Activated B cell treated with CpG ODN at 0.5 μM for 24 hours (primary cell): ENCODE results near the gene CDC7. TPM values are rescaled to one million over a fixed set of nuclear protein-coding genes. Genes with fewer than 3 reads are reported as not detected.

Source experiments
- ATAC-seq: fragments of 200-7000 bp; cut with Tn5 transposase; one replicate; pipeline ENCODE4 v1.10.0; 2021; ENCODE audit warnings: low read depth, mild to moderate bottlenecking, moderate library complexity
- CTCF ChIA-PET: fragments of 350-600 bp; sonication (Branson Sonifier 250); formaldehyde crosslinking; loops from one replicate; lab custom pipeline; 2021; ENCODE audit warnings: antibody characterized with exemption; lab: Charles Lee
- POLR2A ChIA-PET: fragments of 350-600 bp; sonication (Branson Sonifier 250); formaldehyde crosslinking; loops from one replicate; lab custom pipeline; 2021; ENCODE audit warnings: antibody characterized with exemption; lab: Charles Lee
- DNase-seq: peaks from one replicate; pipeline ENCODE4 v3.0.0; 2022
- H3K27ac Mint-ChIP-seq: one replicate; pipeline ENCODE4 v1.8.0; 2020; ENCODE audit warnings: mixed read lengths
- H3K27me3 Mint-ChIP-seq: one replicate; pipeline ENCODE4 v1.8.0; 2021; ENCODE audit warnings: mixed read lengths
- H3K36me3 Mint-ChIP-seq: one replicate; pipeline ENCODE4 v1.8.0; 2021; ENCODE audit warnings: low read depth, mixed read lengths
- H3K4me1 Mint-ChIP-seq: one replicate; pipeline ENCODE4 v1.8.0; 2021; ENCODE audit warnings: mixed read lengths
- H3K4me3 Mint-ChIP-seq: one replicate; pipeline ENCODE4 v1.8.0; 2020; ENCODE audit warnings: mild to moderate bottlenecking, mixed read lengths
- H3K9me3 Mint-ChIP-seq: one replicate; pipeline ENCODE4 v1.8.0; 2020; ENCODE audit warnings: mixed read lengths
- intact Hi-C: fragments of 100-400 bp; cut with micrococcal nuclease; formaldehyde crosslinking; loops from one replicate; pipeline ENCODE4 v1.15.1; 2024
- total RNA-seq: library from RNA; stranded (reverse); gene quantifications from 2 replicates; pipeline ENCODE4 v1.2.3, GENCODE V29; 2022
- TF ChIP-seq, protein P1 (sequence below): fragments of 200-600 bp; IDR thresholded peaks from one replicate; pipeline ENCODE4 v1.8.0; 2022; ENCODE audit warnings: antibody characterized with exemption, mild to moderate bottlenecking

CDC7 gene
- total RNA-seq, 1 donor from 2014 or later, result 7.3 TPM

DNA sequence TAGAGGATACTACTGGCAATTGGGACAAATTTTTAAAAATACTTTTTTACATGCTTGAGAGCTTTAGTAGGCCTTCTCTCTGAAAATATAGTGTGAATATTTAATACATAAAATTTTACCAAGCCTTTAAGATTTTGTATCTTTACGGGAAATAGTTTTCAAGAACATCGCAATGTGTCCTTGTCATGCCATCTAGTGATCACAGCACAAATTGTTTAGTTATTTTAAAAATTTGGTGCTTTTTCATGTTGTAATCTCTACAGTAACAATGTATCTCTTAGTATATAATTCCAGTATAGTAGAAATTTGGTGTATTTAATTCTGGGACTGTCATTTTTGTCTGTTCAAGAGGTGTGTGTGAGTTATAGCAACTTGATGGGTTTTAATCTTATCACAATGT is 6.7 kb downstream of the CDC7 start:
- intact Hi-C loops, result loop anchor here (10.0 kb wide), 1 partner anchor 653 kb away; no protein-coding TSS in a partner anchor
- POLR2A ChIA-PET, result no interaction called here
- no peak overlapping the region for H3K4me3 Mint-ChIP-seq

DNA sequence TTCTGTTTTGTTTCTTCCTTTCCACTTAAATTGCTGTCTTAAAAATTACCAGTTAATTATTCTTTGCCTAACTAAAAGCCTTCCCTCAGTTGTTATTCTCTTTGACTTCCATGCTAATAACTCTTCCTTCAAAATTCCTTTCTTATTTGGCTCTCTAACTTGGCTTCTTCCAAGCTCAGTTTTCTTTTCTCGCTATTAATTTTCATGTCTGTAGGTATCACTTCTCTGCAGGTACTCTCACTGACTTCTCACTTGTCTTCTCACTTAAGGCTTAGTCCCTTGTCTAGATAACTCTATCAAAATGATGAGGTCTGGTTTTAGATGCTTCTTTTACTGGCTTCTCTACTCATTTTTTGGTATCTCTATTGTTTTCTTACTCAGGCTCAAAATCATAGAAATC is 10.1 kb downstream of the CDC7 start:
- ATAC-seq (no peak), DNase-seq (no peak)
- intact Hi-C loops, result loop anchor here (1.0 kb wide), 1 partner anchor 417 kb away; no protein-coding TSS in a partner anchor
- ChIA-PET POLR2A (no interaction called here), CTCF (no interaction called here)
- Mint-ChIP-seq H3K4me3 (no peak overlapping the region), H3K36me3 (peaks cover 27% of the 10 kb centered on the region), H3K27me3 (no peaks in the 10 kb centered on the region), H3K9me3 (no peaks in the 10 kb centered on the region), H3K4me1 (no peaks in the 10 kb centered on the region), H3K27ac (no peak overlapping the region)
- TF ChIP-seq, protein P1, sequence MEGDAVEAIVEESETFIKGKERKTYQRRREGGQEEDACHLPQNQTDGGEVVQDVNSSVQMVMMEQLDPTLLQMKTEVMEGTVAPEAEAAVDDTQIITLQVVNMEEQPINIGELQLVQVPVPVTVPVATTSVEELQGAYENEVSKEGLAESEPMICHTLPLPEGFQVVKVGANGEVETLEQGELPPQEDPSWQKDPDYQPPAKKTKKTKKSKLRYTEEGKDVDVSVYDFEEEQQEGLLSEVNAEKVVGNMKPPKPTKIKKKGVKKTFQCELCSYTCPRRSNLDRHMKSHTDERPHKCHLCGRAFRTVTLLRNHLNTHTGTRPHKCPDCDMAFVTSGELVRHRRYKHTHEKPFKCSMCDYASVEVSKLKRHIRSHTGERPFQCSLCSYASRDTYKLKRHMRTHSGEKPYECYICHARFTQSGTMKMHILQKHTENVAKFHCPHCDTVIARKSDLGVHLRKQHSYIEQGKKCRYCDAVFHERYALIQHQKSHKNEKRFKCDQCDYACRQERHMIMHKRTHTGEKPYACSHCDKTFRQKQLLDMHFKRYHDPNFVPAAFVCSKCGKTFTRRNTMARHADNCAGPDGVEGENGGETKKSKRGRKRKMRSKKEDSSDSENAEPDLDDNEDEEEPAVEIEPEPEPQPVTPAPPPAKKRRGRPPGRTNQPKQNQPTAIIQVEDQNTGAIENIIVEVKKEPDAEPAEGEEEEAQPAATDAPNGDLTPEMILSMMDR, result no peak

More for the DNA sequence above, 6.7 kb downstream of the CDC7 start:
- CTCF ChIA-PET, result no interaction called here
- Mint-ChIP-seq H3K9me3 (no peaks in the 10 kb centered on the region), H3K27me3 (no peaks in the 10 kb centered on the region), H3K4me1 (peaks cover 5% of the 10 kb centered on the region), H3K27ac (no peak overlapping the region), H3K36me3 (peaks cover 9% of the 10 kb centered on the region)
- TF ChIP-seq, protein P1, result no peak
- DNase-seq (no peak), ATAC-seq (no peak)

DNA sequence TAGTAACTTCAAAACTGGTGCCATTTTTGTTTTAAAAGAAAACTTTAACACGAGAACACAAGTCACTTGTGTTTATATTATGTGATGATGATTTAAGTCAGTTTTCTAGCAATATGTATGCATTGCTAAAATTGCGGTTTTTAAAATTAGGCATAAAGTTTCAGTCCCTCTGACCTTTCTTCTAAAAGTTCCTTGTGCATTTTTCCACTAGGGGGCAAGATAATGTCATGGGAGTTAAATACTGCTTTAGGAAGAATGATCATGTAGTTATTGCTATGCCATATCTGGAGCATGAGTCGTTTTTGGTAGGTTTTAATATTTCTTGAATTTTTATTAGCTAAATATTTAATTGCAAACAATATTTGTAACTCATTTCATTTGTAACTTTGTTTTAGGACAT is 10.7 kb downstream of the CDC7 start:
- H3K27ac Mint-ChIP-seq, result no peak overlapping the region
- no peaks in the 10 kb centered on the region for H3K9me3 Mint-ChIP-seq
- H3K27me3 Mint-ChIP-seq, result no peaks in the 10 kb centered on the region
- intact Hi-C loops, result loop anchor here (1.0 kb wide), 1 partner anchor 416 kb away; no protein-coding TSS in a partner anchor
- no peak for ATAC-seq
- H3K36me3 Mint-ChIP-seq, result peaks cover 29% of the 10 kb centered on the region
- ChIA-PET CTCF (interaction anchor here (0.7 kb wide), 1 partner anchor 417 kb away, joined by 4 read pairs; no protein-coding TSS in a partner anchor), POLR2A (no interaction called here)
- H3K4me3 Mint-ChIP-seq, result no peak overlapping the region
- no peak for DNase-seq
- no peaks in the 10 kb centered on the region for H3K4me1 Mint-ChIP-seq
- TF ChIP-seq, protein P1, result no peak

DNA sequence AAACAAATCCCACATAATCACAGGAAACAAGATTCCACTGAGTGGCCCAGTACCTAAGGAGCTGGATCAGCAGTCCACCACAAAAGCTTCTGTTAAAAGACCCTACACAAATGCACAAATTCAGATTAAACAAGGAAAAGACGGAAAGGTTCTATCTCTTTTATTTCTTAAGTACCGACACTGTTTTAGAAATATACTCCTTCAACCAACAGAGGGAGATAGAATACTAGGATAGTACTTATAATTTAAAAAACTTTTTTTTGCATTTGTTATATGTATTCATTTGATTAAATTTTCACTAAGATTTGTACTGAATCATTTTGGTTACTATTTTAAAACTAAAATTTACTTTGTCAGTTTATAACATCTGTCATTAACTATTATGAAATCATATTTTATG is 12.5 kb downstream of the CDC7 start:
- Mint-ChIP-seq H3K9me3 (no peaks in the 10 kb centered on the region), H3K27me3 (no peaks in the 10 kb centered on the region), H3K4me3 (no peak overlapping the region), H3K36me3 (peaks cover 31% of the 10 kb centered on the region), H3K27ac (no peak overlapping the region), H3K4me1 (no peaks in the 10 kb centered on the region)
- DNase-seq (no peak), ATAC-seq (no peak)
- ChIA-PET CTCF (interaction anchor here (1.0 to 1.6 kb wide), 4 partner anchors 153 to 418 kb away, joined by 3 to 13 read pairs (median 3); no protein-coding TSS in a partner anchor), POLR2A (no interaction called here)
- TF ChIP-seq, protein P1, result no peak
- intact Hi-C loops, result no loop called here

DNA sequence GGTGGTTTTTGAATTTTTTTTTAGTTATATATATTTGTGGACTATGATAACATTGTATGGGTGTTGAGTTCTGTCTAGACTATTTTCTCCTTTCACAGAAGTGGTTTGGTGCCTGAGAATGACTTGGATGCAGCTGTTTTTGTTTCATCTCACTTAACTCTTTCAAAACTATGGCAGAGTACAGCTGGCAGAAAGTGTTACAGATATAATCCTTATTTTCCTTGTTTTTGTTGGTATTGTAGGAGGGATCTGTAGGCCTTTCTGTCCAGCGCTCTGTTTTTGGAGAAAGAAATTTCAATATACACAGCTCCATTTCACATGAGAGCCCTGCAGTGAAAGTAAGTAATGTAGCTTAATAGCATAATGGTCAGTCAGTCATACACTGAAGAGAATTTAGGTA is 13.1 kb downstream of the CDC7 start:
- ChIA-PET CTCF (interaction anchor here (1.0 to 1.6 kb wide), 2 partner anchors 412 to 418 kb away, joined by 3 to 13 read pairs; no protein-coding TSS in a partner anchor), POLR2A (no interaction called here)
- peaks cover 30% of the 10 kb centered on the region for H3K36me3 Mint-ChIP-seq
- no peak overlapping the region for H3K4me3 Mint-ChIP-seq
- no peak for ATAC-seq
- TF ChIP-seq, protein P1, result no peak
- intact Hi-C loops, result no loop called here
- no peak for DNase-seq
- H3K4me1 Mint-ChIP-seq, result no peaks in the 10 kb centered on the region
- H3K9me3 Mint-ChIP-seq, result no peaks in the 10 kb centered on the region
- no peaks in the 10 kb centered on the region for H3K27me3 Mint-ChIP-seq
- H3K27ac Mint-ChIP-seq, result no peak overlapping the region
